GM13976 (cell line): ENCODE measurements around the gene MRPL24.
A peak's percentile ranks its signal among the peaks of the same experiment; 100 is the strongest.

Experiments
- DNase-seq: peaks from one replicate; pipeline ENCODE4 v3.0.0; 2012; ENCODE audit warnings: low spot score
- CTCF ChIP-seq: IDR thresholded peaks from 2 replicates; pipeline ENCODE4 v1.5.1; 2012; ENCODE audit warnings: borderline replicate concordance, mild to moderate bottlenecking; ENCODE audit not compliant: insufficient read depth; ENCODE audit errors: extremely low read depth, missing control alignments, control extremely low read depth
- in situ Hi-C: fragments of 300-500 bp; cut with MboI; formaldehyde crosslinking; loops from one replicate; pipeline ENCODE4 v1.12.0; 2022; ENCODE audit warnings: low sequenced_read_pairs, mixed read lengths, inconsistent platforms; ENCODE audit not compliant: unreplicated experiment

MRPL24 gene

GRCh38 chr1:156689953-156690674 is 50.8 kb downstream of the MRPL24 start:
- no peak for DNase-seq
- TF ChIP-seq CTCF, result no peak
- in situ Hi-C loops, result no loop called here

- peak; percentile 85 for TF ChIP-seq CTCF
- peak; percentile 90 for DNase-seq
- in situ Hi-C loops, result no loop called here
These were observed 51.6 kb downstream of the MRPL24 start for GRCh38 chr1:156689035-156689952.
